Endometrium (tissue), 2 donors: ENCODE data around the gene TRDN.
"Not testable (repeated sequence)": the region's sequence is repeated elsewhere in the genome, so short reads cannot be mapped to it uniquely, and the experiment has no call there.

Source experiments
- FAIRE-seq: peaks from 2 replicates; lab custom pipeline; 2012; peaks lifted over from hg19 to GRCh38; lab: Jason Lieb, UNC
- donor health status: control.
- donor health status: control.

Gene TRDN

DNA sequence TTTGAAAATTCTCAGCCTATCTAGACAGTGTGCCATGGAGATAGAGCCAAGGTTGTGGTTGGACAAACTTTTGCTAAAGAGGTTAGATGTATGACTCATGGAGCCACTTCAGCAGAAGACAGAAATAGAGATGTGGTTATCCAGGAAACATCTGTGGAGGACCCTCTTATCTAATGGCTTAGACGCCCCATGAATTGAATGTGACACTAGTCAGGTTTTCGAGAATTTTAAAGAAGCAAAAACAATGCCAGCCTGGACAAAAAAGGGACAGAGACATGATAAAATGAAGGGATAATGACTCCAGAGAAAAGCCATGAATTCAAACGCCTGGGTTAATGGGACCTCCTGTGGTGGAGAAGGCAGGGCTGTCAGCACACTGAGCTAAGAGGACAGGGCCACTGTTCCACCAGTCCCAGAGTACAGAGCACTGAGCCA is 360.2 kb downstream of the TRDN start:
- FAIRE-seq: no peak

- FAIRE-seq: no peak
Observed at GRCh38 chr6:123263981-123264380, 372.8 kb downstream of the TRDN start.

- no peak for FAIRE-seq
Observed at GRCh38 chr6:123240626-123241025, 396.1 kb downstream of the TRDN start.

GRCh38 chr6:123233336-123233735 is 403.4 kb downstream of the TRDN start:
- FAIRE-seq: no peak

DNA sequence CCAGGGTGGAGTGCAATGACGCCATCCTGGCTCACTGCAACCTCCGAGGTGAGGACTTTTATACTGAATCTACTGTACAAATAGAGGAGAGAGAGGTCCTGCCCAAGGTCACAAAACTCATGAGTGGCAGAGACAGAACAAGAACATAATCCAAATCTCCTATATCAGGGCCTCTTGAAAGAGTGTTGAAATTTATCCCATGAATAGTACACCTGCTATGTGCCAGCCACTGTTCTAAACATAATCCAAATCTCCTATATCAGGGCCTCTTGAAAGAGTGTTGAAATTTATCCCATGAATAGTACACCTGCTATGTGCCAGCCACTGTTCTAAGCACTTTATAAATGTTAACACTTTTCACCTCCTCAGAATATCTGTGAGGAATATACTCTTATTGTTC is 409.0 kb downstream of the TRDN start:
- not testable (repeated sequence) for FAIRE-seq

GRCh38 chr6:123226398-123226797 is 410.4 kb downstream of the TRDN start:
- FAIRE-seq: no peak

DNA sequence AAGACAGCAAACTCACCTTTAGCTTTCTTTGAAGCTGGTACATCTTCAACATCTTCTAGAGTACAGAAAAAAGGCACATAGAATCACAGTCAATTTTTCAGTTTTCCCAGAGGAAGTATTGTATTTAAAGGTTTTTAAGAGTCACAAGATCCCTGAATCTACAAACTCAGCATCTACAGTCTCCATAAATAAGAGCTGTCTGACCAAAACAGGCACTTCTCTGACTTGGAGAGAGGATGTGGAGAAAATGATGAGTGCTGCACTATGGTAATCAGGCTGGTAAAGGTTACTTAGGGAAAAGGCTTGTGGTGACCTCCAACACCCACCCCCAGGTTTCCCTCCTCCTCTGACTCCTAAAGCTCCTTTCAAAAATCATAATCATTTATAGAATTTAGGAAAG is 412.7 kb downstream of the TRDN start:
- FAIRE-seq: no peak

DNA sequence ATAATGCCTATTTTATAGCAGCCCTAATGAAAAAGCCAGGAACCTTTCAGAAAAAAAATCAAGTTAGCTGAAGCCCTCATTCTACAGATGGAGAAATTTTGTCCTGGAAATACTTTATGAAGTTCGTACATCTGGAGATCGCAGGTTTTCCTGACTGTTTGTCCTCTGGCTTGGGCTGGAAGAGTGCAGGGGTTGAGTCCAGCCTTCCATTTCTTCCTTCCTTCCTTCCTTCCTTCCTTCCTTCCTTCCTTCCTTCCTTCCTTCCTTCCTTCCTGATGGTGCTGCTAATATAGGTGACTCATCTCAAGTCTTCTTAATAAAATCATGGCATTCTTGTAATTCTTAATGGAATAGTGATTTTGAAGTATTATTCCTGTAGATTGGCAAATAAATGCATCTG is 413.3 kb downstream of the TRDN start:
- FAIRE-seq: no peak

- no peak for FAIRE-seq
Observed at GRCh38 chr6:123215211-123215610, 421.5 kb downstream of the TRDN start.

GRCh38 chr6:123214433-123214832 is 422.3 kb downstream of the TRDN start:
- no peak for FAIRE-seq

DNA sequence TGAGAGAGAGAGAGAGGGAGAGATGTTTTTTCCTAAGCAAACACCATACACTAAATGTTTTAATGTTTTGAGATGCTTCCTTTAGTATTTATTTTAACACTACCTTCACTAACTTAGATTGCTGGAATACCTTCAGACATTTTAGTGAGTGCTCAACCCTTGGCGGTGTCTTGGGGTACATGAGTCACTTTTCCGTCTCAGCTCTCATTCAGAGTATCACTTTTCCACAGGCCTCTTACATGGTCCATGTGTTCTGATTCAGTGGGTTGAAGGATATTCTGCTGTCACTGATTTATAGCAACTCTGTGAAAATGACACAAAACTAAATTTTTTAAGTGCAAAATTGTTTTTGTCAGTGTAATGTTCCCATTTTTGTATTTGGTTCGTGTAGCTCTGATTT is 422.8 kb downstream of the TRDN start:
- no peak for FAIRE-seq

GRCh38 chr6:123211777-123212545 is 424.8 kb downstream of the TRDN start:
- FAIRE-seq: no peak

GRCh38 chr6:123210645-123211044 is 426.1 kb downstream of the TRDN start:
- no peak for FAIRE-seq

- FAIRE-seq: no peak
Observed at GRCh38 chr6:123207967-123208510, 428.7 kb downstream of the TRDN start.

DNA sequence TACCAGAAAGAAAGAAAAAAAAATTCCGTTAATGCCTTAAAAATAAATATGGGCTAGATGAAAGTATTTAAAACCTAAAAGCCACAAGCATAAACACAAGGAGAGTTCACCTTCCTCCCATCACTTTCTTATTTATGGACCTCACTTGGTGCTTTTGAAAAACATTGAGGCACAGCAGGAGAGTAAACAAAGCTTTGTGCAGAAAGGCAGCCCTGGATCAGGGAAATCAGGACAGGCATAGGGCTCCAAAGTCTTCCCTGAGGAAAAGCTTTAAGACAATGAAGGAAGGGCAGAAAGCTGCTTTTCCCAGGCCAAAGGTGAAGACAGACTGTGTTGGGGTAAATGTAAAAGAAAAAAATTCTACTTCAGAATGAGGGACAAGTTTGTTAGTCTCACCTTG is 432.8 kb downstream of the TRDN start:
- FAIRE-seq: no peak

DNA sequence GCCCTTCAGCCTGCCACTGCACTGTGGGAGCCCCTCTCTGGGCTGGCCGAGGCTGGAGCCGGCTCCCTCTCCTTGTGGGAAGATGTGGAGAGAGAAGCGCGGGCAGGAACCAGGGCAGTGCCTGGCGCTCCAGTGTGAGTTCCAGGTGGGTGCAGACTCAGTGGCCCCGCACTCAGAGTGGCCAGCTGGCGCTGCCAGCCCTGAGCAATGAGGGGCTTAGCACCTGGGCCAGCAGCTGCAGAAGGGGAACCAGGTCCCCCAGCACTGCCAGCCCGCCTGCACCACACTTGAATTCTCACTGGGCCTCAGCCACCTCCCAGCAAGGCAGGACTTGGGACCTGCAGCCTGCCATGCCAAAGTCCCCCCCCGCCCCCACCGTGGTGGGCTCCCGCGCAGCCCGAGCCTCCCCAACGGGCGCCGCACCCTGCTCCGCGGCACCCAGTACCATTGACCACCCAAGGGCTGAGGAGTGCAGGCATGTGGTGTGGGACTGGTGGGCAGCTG is 434.8 kb downstream of the TRDN start:
- FAIRE-seq: no peak

DNA sequence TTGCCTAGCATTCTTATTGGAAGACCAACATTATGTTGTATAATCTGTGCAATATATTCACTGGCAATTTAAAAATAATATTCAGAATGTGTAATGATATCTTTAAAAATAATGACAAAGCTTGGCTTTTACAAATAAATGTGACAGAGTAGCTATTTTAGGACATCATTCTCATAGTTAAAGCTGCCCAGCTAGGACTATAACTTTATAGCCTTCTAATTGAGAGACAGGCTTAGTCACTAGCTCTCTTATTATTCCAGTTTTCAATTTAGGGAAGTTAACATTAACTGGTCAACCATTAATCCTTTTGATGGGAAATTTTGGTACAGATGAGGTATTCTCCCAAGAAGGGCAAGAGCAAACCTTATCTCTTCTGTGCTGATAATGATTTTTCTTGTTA is 443.5 kb downstream of the TRDN start:
- FAIRE-seq: no peak

- no peak for FAIRE-seq
Observed at GRCh38 chr6:123189816-123190215, 446.9 kb downstream of the TRDN start.

GRCh38 chr6:123182998-123183397 is 453.8 kb downstream of the TRDN start:
- FAIRE-seq: no peak

DNA sequence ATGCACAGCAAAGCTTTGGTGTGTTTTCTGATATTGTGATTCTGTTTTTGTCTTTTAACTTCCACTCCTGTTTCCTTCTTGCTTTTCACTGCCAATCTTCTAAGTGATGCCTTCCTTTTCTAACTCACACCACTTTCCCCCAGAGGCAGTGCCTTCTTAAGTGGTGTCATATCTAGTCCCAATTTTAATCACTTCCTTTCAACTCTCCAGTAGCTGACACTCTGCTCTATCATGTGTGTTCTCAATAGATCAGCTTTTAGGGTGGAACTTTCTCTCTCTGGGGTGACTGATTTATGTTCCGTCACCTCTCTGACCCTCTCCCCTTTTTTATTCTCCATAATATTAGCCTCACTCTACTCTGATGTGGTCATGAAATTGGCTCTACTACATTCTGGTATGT is 460.0 kb downstream of the TRDN start:
- FAIRE-seq: no peak

- FAIRE-seq: no peak
Observed at GRCh38 chr6:123171341-123172115, 465.2 kb downstream of the TRDN start.

DNA sequence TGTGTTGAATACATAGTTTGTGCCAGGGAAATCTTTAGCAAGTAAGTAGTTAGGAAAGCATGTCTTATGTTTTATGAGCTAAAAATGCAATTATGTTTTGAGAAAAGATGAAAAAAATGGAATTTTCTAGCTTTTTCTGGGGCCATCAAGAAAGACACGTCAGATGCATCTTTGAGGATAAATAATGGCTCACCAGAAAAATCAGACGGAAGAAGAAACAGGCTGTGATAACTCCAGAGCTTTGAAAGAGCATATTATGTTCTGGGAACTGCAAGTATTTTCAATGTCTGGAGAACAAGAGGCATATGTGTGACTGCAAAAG is 467.0 kb downstream of the TRDN start:
- FAIRE-seq: no peak
